ENCODE measurements around the gene CST3. TPM values are rescaled to one million over a fixed set of nuclear protein-coding genes. Genes with fewer than 3 reads are reported as not detected.

Gene CST3
- total and polyA plus RNA-seq, 5 donors from 2014 or later = 0.73 to 2.7 (median 1.6) TPM

DNA sequence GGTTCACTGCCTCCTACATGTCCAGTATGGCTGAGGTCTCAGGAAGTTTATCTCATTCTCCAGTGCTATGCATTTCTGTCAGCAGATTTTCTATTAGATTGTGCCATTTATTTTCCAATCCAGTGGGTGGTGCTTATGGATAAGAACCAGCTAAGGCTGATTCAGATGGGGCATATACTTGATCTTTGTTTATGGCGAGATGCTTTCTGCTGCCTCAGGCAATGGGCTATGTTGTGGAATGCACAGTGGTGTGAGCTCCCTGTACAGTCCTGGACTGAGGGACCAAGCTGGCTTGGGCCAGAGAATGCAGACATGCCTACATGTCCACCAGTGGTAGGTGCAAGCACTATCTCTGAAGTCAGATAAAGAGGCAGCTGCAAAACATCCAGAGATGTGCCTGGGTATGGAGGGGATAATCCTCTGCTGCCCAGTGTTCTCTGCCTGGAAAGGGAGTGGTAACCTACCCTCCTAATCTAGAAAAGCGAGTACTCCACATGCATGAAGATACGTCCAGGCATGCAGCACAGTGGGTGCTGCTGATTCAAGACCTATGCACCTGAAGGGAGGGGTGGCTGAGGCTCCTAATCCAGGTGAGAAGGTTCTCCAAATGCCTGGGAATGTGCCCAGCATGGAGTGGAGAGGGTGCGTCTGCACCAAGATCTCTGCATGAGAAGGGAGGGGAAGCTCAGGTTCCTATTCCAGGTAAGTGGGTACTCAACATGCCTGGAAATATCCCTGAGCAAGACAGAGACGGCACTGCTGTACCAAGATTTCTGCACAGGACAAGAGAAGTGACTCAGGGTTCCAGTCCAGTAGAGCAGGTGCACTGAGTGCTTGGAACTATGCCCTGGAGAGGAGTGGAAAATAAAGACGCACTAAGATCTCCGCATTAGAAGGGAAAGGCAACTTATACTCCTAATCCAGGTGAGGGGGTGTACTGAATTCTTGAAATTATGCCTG lies 41.7 kb upstream of the CST3 start:
- no peaks in the 10 kb centered on the region for H3K36me3 Mint-ChIP-seq

DNA sequence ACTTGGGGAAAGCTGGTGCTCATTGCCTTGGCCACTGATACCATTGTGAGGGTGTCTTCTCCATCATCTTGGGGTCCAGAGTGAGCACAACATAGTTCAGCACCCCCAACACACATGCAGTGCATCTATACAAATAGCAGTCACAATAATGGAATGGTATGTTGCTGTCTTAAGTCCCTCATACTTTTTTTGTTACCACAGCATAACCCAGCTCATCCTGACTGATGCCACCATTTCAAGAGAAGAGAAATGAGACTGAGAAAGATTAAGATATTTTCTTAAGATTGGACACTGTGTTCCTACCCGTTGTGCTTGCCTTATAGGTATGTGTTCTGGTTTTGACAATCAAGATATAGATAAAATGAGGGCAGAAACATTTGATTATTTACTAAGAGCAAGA lies 35.5 kb upstream of the CST3 start:
- no peak for ATAC-seq (ENCODE audit: low read depth in 2 of 2)
- H3K27me3 Mint-ChIP-seq = peaks cover 4% of the 10 kb centered on the region

More for the DNA sequence above, 41.7 kb upstream of the CST3 start:
- Histone ChIP-seq H3K9me3 (ENCODE audit: control insufficient read depth in 2 of 2, low read length in 2 of 2) (no peaks in the 10 kb centered on the region), H3K27me3 (ENCODE audit: control insufficient read depth, insufficient read depth, low read length) (no peaks in the 10 kb centered on the region), H3K36me3 (ENCODE audit: control insufficient read depth, insufficient read depth, low read length) (no peaks in the 10 kb centered on the region), H3K4me3 (ENCODE audit: low read depth, low read length) (no peak overlapping the region), H3K4me1 (ENCODE audit: control insufficient read depth, insufficient read depth, low read length, poor library complexity, severe bottlenecking) (no peaks in the 10 kb centered on the region), H3K27ac (ENCODE audit: insufficient read depth, low read length, poor library complexity, severe bottlenecking) (no peak overlapping the region)
- ATAC-seq (ENCODE audit: low read depth in 2 of 2) (no peak), DNase-seq (no peak)
- peaks cover 0 to 2% (median 0%) of the 10 kb centered on the region in 7 donors for H3K9me3 Mint-ChIP-seq
- no peak overlapping the region for H3K4me3 Mint-ChIP-seq
- H3K4me1 Mint-ChIP-seq = no peaks in the 10 kb centered on the region
- peaks cover 4% of the 10 kb centered on the region for H3K27me3 Mint-ChIP-seq
- H3K27ac Mint-ChIP-seq = no peak overlapping the region

DNA sequence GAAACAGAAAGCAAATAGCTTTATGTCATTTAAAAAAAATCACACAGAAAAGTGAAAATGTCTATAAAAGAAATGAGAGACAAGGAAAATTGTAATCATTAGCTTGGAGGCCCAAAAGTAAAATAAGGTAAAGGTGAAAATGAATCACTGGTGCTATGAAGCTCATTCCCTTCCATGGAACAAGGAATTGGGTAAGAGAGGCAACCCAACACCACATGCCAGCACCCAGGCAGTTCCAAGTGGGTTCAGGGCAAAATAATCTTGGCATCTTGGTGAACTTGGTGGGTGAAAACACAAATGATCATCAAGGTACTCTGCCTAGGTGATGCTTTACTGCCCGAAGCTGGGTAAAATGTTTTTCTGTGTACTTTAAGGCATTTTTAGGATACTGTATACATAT lies 34.4 kb upstream of the CST3 start:
- no peaks in the 10 kb centered on the region for H3K4me1 ChIP-seq (ENCODE audit: control insufficient read depth, insufficient read depth, low read length, poor library complexity, severe bottlenecking)
- no peaks in the 10 kb centered on the region for H3K27me3 ChIP-seq (ENCODE audit: control insufficient read depth, insufficient read depth, low read length)
- H3K4me3 Mint-ChIP-seq = no peak overlapping the region
- H3K27ac Mint-ChIP-seq = no peak overlapping the region
- no peaks in the 10 kb centered on the region for H3K4me1 Mint-ChIP-seq
- H3K9me3 Mint-ChIP-seq = peaks cover 0 to 2% (median 0%) of the 10 kb centered on the region in 7 donors
- no peak overlapping the region for H3K4me3 ChIP-seq (ENCODE audit: low read depth, low read length)
- ATAC-seq (ENCODE audit: low read depth in 2 of 2) = no peak
- H3K27me3 Mint-ChIP-seq = peaks cover 3% of the 10 kb centered on the region
- no peak overlapping the region for H3K27ac ChIP-seq (ENCODE audit: insufficient read depth, low read length, poor library complexity, severe bottlenecking)
- no peak for DNase-seq
- no peaks in the 10 kb centered on the region for H3K9me3 ChIP-seq (ENCODE audit: control insufficient read depth in 2 of 2, low read length in 2 of 2)
- no peaks in the 10 kb centered on the region for H3K36me3 ChIP-seq (ENCODE audit: control insufficient read depth, insufficient read depth, low read length)
- no peaks in the 10 kb centered on the region for H3K36me3 Mint-ChIP-seq

More for the DNA sequence above, 35.5 kb upstream of the CST3 start:
- H3K27me3 ChIP-seq (ENCODE audit: control insufficient read depth, insufficient read depth, low read length) = no peaks in the 10 kb centered on the region
- Mint-ChIP-seq H3K4me3 (no peak overlapping the region), H3K4me1 (no peaks in the 10 kb centered on the region), H3K9me3 (peaks cover 0 to 2% (median 0%) of the 10 kb centered on the region in 7 donors), H3K27ac (no peak overlapping the region), H3K36me3 (no peaks in the 10 kb centered on the region)
- H3K4me3 ChIP-seq (ENCODE audit: low read depth, low read length) = no peak overlapping the region
- H3K9me3 ChIP-seq (ENCODE audit: control insufficient read depth in 2 of 2, low read length in 2 of 2) = no peaks in the 10 kb centered on the region
- H3K36me3 ChIP-seq (ENCODE audit: control insufficient read depth, insufficient read depth, low read length) = no peaks in the 10 kb centered on the region
- no peak for DNase-seq
- no peaks in the 10 kb centered on the region for H3K4me1 ChIP-seq (ENCODE audit: control insufficient read depth, insufficient read depth, low read length, poor library complexity, severe bottlenecking)
- H3K27ac ChIP-seq (ENCODE audit: insufficient read depth, low read length, poor library complexity, severe bottlenecking) = no peak overlapping the region

DNA sequence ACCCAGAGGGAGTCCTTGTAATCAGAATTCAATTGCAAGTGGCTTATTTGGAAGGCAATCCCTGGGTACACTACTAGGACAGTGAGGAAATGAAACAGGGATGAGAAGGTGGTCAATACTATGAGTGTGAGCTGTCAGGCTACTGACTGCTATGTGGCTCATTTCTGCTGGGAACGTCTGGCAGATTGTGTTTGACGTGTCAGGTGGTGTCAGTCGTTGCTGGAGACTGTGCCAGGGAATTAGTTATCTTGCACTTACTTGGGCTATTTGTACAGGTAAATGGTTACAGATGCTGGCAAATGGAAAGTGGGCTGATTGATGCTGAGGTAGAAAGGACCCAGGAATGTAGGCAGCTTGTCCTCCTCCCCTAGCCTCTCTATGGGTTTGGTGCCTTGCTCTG lies 33.7 kb upstream of the CST3 start:
- Histone ChIP-seq H3K9me3 (ENCODE audit: control insufficient read depth in 2 of 2, low read length in 2 of 2) (no peaks in the 10 kb centered on the region), H3K36me3 (ENCODE audit: control insufficient read depth, insufficient read depth, low read length) (no peaks in the 10 kb centered on the region), H3K4me3 (ENCODE audit: low read depth, low read length) (no peak overlapping the region), H3K27ac (ENCODE audit: insufficient read depth, low read length, poor library complexity, severe bottlenecking) (no peak overlapping the region), H3K4me1 (ENCODE audit: control insufficient read depth, insufficient read depth, low read length, poor library complexity, severe bottlenecking) (no peaks in the 10 kb centered on the region), H3K27me3 (ENCODE audit: control insufficient read depth, insufficient read depth, low read length) (no peaks in the 10 kb centered on the region)
- Mint-ChIP-seq H3K27ac (no peak overlapping the region), H3K9me3 (peaks cover 0 to 2% (median 0%) of the 10 kb centered on the region in 7 donors), H3K4me3 (no peak overlapping the region), H3K27me3 (no peaks in the 10 kb centered on the region), H3K4me1 (no peaks in the 10 kb centered on the region), H3K36me3 (no peaks in the 10 kb centered on the region)
- ATAC-seq (ENCODE audit: low read depth in 2 of 2) (no peak), DNase-seq (no peak)

DNA sequence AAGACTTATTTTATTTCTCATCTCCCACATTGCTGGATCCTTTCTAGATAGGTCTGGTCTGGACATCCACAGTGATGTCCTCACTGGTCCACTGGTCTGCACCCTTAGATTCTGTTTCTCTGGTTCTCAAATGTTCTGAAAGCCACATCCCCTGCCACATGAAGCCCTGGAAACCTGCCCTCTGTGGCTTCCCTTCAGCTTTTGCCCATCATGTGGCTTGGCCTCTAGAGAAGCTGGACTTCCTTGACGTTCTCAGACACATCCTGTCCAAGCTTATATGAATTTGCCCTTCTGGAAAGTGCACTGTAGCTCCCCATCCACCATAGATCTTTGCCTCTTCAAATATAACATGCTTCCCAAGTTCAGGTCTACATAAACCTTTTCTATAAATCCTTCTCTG lies 32.6 kb upstream of the CST3 start:
- Mint-ChIP-seq H3K27ac (no peak overlapping the region), H3K27me3 (no peaks in the 10 kb centered on the region), H3K4me3 (no peak overlapping the region), H3K4me1 (no peaks in the 10 kb centered on the region), H3K36me3 (no peaks in the 10 kb centered on the region), H3K9me3 (peaks cover 0 to 2% (median 0%) of the 10 kb centered on the region in 7 donors)
- Histone ChIP-seq H3K27me3 (ENCODE audit: control insufficient read depth, insufficient read depth, low read length) (no peaks in the 10 kb centered on the region), H3K4me3 (ENCODE audit: low read depth, low read length) (no peak overlapping the region), H3K4me1 (ENCODE audit: control insufficient read depth, insufficient read depth, low read length, poor library complexity, severe bottlenecking) (no peaks in the 10 kb centered on the region), H3K9me3 (ENCODE audit: control insufficient read depth in 2 of 2, low read length in 2 of 2) (no peaks in the 10 kb centered on the region), H3K27ac (ENCODE audit: insufficient read depth, low read length, poor library complexity, severe bottlenecking) (no peak overlapping the region), H3K36me3 (ENCODE audit: control insufficient read depth, insufficient read depth, low read length) (no peaks in the 10 kb centered on the region)
- no peak for DNase-seq
- ATAC-seq (ENCODE audit: low read depth in 2 of 2) = no peak

DNA sequence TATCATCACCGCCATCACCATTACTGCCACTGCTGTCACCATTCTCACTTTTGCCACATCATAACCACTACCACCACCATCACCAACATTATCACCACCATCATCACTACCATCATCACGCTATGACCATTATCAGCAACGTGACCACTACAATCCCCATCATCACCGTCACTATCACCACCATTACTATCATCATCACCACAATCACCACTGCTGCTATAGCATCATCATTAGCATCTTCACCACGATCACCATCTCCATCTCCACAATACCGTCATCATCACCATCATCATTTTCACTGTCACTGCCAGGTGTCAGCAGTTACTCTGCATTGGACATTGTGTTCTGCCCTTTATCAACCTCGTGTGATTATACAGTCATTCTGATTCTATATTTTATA lies 32.1 kb upstream of the CST3 start:
- ATAC-seq (ENCODE audit: low read depth in 2 of 2) (no peak), DNase-seq (no peak)
- H3K9me3 Mint-ChIP-seq = peaks cover 0 to 2% (median 0%) of the 10 kb centered on the region in 7 donors
- H3K4me3 Mint-ChIP-seq = no peak overlapping the region
- no peak overlapping the region for H3K27ac Mint-ChIP-seq
- no peaks in the 10 kb centered on the region for H3K27me3 Mint-ChIP-seq
- H3K9me3 ChIP-seq (ENCODE audit: control insufficient read depth in 2 of 2, low read length in 2 of 2) = no peaks in the 10 kb centered on the region
- no peaks in the 10 kb centered on the region for H3K27me3 ChIP-seq (ENCODE audit: control insufficient read depth, insufficient read depth, low read length)
- no peaks in the 10 kb centered on the region for H3K36me3 Mint-ChIP-seq
- no peak overlapping the region for H3K4me3 ChIP-seq (ENCODE audit: low read depth, low read length)
- H3K36me3 ChIP-seq (ENCODE audit: control insufficient read depth, insufficient read depth, low read length) = no peaks in the 10 kb centered on the region
- no peak overlapping the region for H3K27ac ChIP-seq (ENCODE audit: insufficient read depth, low read length, poor library complexity, severe bottlenecking)
- H3K4me1 Mint-ChIP-seq = no peaks in the 10 kb centered on the region
- H3K4me1 ChIP-seq (ENCODE audit: control insufficient read depth, insufficient read depth, low read length, poor library complexity, severe bottlenecking) = no peaks in the 10 kb centered on the region

DNA sequence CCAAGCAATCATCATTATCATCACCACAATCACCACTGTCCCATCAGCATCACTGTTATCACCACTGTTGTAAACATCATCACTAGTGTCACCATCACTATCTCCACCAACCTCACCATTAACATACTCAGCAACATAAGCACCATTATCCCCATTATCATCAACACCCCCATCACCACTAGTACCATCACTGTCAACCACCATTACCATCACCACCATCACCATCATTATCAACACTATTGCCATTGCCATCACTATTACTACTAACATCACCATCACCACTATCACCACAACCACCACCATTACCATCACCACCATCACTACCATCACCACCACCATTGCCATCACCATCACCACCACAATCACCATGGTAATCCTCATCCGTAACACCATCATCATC lies 31.6 kb upstream of the CST3 start:
- H3K27me3 ChIP-seq (ENCODE audit: control insufficient read depth, insufficient read depth, low read length) = no peaks in the 10 kb centered on the region
- no peak overlapping the region for H3K4me3 ChIP-seq (ENCODE audit: low read depth, low read length)
- no peak for ATAC-seq (ENCODE audit: low read depth in 2 of 2)
- no peaks in the 10 kb centered on the region for H3K4me1 ChIP-seq (ENCODE audit: control insufficient read depth, insufficient read depth, low read length, poor library complexity, severe bottlenecking)
- Mint-ChIP-seq H3K4me3 (no peak overlapping the region), H3K27ac (no peak overlapping the region), H3K27me3 (no peaks in the 10 kb centered on the region), H3K4me1 (no peaks in the 10 kb centered on the region), H3K36me3 (no peaks in the 10 kb centered on the region), H3K9me3 (peaks cover 0 to 2% (median 0%) of the 10 kb centered on the region in 7 donors)
- H3K27ac ChIP-seq (ENCODE audit: insufficient read depth, low read length, poor library complexity, severe bottlenecking) = no peak overlapping the region
- H3K9me3 ChIP-seq (ENCODE audit: control insufficient read depth in 2 of 2, low read length in 2 of 2) = no peaks in the 10 kb centered on the region
- H3K36me3 ChIP-seq (ENCODE audit: control insufficient read depth, insufficient read depth, low read length) = no peaks in the 10 kb centered on the region
- DNase-seq = no peak

DNA sequence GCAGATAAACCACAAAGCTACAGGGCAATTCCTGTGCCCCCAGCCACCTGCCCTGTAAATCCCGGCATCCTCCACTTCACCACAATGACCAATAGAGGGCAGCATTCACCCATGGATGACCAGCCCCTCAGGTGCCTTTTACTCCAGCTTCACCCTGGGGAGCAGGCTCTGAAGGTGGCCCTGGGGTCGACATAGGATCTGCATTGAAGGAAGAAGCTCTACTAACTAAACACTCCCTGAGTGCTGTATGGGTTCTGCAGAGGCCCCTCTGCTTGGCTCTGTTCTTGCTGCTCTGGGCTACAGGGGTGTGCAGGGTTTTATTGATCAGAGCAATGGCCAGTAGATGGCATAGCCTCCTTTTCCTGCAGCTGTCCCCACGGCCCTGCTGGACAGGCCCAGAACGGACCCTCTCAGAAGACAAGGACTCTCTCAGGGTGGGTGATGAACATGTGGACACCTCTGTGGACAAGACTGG lies 30.8 kb upstream of the CST3 start:
- DNase-seq (peak in 2 of 3 donors; percentile 18 to 36), ATAC-seq (ENCODE audit: low read depth in 2 of 2) (peak in 1 of 2 donors; percentile 45)
- no peaks in the 10 kb centered on the region for H3K36me3 Mint-ChIP-seq
- peaks cover 0 to 2% (median 0%) of the 10 kb centered on the region in 7 donors for H3K9me3 Mint-ChIP-seq
- H3K4me1 Mint-ChIP-seq = no peaks in the 10 kb centered on the region
- Histone ChIP-seq H3K4me3 (ENCODE audit: low read depth, low read length) (no peak overlapping the region), H3K4me1 (ENCODE audit: control insufficient read depth, insufficient read depth, low read length, poor library complexity, severe bottlenecking) (no peaks in the 10 kb centered on the region), H3K27ac (ENCODE audit: insufficient read depth, low read length, poor library complexity, severe bottlenecking) (no peak overlapping the region), H3K27me3 (ENCODE audit: control insufficient read depth, insufficient read depth, low read length) (no peaks in the 10 kb centered on the region), H3K9me3 (ENCODE audit: control insufficient read depth in 2 of 2, low read length in 2 of 2) (no peaks in the 10 kb centered on the region), H3K36me3 (ENCODE audit: control insufficient read depth, insufficient read depth, low read length) (no peaks in the 10 kb centered on the region)
- H3K27ac Mint-ChIP-seq = no peak overlapping the region
- no peaks in the 10 kb centered on the region for H3K27me3 Mint-ChIP-seq
- H3K4me3 Mint-ChIP-seq = no peak overlapping the region
